ENCODE results near the gene CPNE6. TPM values are rescaled to one million over a fixed set of nuclear protein-coding genes. Genes with fewer than 3 reads are reported as not detected.

CPNE6 gene
- polyA plus RNA-seq, 3 donors = not detected

GRCh38 chr14:24082411-24083080 lies 11.2 kb downstream of the CPNE6 start:
- peaks cover 14% of the 10 kb centered on the region for H3K4me1 Mint-ChIP-seq
- 57% methylated on average over 1 of the region's 5 CpGs for WGBS (ENCODE audit: insufficient coverage)
- intact Hi-C loops (cut with micrococcal nuclease) = no loop called here

GRCh38 chr14:24083462-24083861 lies 12.1 kb downstream of the CPNE6 start:
- intact Hi-C loops (cut with micrococcal nuclease) = no loop called here
- H3K4me1 ChIP-seq (ENCODE audit: control insufficient read depth in 1 of 2, insufficient read depth in 2 of 2, low read length in 2 of 2) = peaks cover 12 to 18% of the 10 kb centered on the region in 2 donors
- H3K9me3 ChIP-seq (replicated peaks in 1 of 2; ENCODE audit: control insufficient read depth in 1 of 2, insufficient read depth in 1 of 2, low read length in 2 of 2) = no peaks in the 10 kb centered on the region
- peaks cover 14% of the 10 kb centered on the region for H3K4me1 Mint-ChIP-seq
- no peak overlapping the region for H3K9ac ChIP-seq (ENCODE audit: insufficient read depth, low read length, poor library complexity, severe bottlenecking)
- peaks cover 43 to 47% (median 45%) of the 10 kb centered on the region in 3 donors for H3K27me3 Mint-ChIP-seq (ENCODE audit: low read depth in 3 of 3)
- H3K9me3 Mint-ChIP-seq = peaks cover 0 to 23% (median 2%) of the 10 kb centered on the region in 7 donors
- H3K4me2 ChIP-seq (replicated peaks; ENCODE audit: extremely low read depth, low read length, poor library complexity, severe bottlenecking) = no peak overlapping the region
- 96% methylated on average over 2 of the region's 3 CpGs for WGBS (ENCODE audit: insufficient coverage)
- no peak overlapping the region for H3K27ac ChIP-seq (ENCODE audit: low read depth in 1 of 2, low read length in 2 of 2)
- no peak overlapping the region for H2AFZ ChIP-seq (ENCODE audit: insufficient read depth, low read depth, low read length, poor library complexity, severe bottlenecking)
- TF ChIP-seq CTCF (IDR thresholded peaks at IDR 0.05) = no peak
- peaks cover 4 to 11% of the 10 kb centered on the region in 2 donors for H3K36me3 Mint-ChIP-seq
- DNase-seq = no peak
- H3K4me3 Mint-ChIP-seq = no peak overlapping the region
- H3K79me2 ChIP-seq (ENCODE audit: insufficient read depth, low read length) = no peaks in the 10 kb centered on the region
- H3K27ac Mint-ChIP-seq = no peak overlapping the region
- H3K27me3 ChIP-seq (ENCODE audit: control insufficient read depth in 2 of 2, insufficient read depth in 2 of 2, low read length in 2 of 2) = peaks cover 21 to 44% of the 10 kb centered on the region in 2 donors
- no peak overlapping the region for H3K4me3 ChIP-seq (replicated peaks in 1 of 3; ENCODE audit: low read depth in 2 of 3, low read length in 3 of 3)
- H4K20me1 ChIP-seq (ENCODE audit: insufficient read depth, low read length) = no peaks in the 10 kb centered on the region
- H3K36me3 ChIP-seq (replicated peaks in 1 of 2; ENCODE audit: control insufficient read depth in 1 of 2, insufficient read depth in 2 of 2, low read length in 2 of 2) = no peaks in the 10 kb centered on the region

More at GRCh38 chr14:24082411-24083080, 11.2 kb downstream of the CPNE6 start:
- H3K4me1 ChIP-seq (ENCODE audit: control insufficient read depth in 1 of 2, insufficient read depth in 2 of 2, low read length in 2 of 2) = peaks cover 12 to 18% of the 10 kb centered on the region in 2 donors
- Mint-ChIP-seq H3K9me3 (peaks cover 0 to 23% (median 2%) of the 10 kb centered on the region in 7 donors), H3K27me3 (ENCODE audit: low read depth in 3 of 3) (peaks cover 45 to 48% (median 46%) of the 10 kb centered on the region in 3 donors), H3K27ac (peak overlapping the region in 1 of 7 donors; percentile 59), H3K36me3 (peaks cover 4 to 11% of the 10 kb centered on the region in 2 donors), H3K4me3 (peak overlapping the region in 1 of 2 donors; percentile 88)
- no peak overlapping the region for H3K27ac ChIP-seq (ENCODE audit: low read depth in 1 of 2, low read length in 2 of 2)
- H3K27me3 ChIP-seq (ENCODE audit: control insufficient read depth in 2 of 2, insufficient read depth in 2 of 2, low read length in 2 of 2) = peaks cover 21 to 44% of the 10 kb centered on the region in 2 donors
- no peak overlapping the region for H3K4me3 ChIP-seq (replicated peaks in 1 of 3; ENCODE audit: low read depth in 2 of 3, low read length in 3 of 3)
- no peak overlapping the region for H3K4me2 ChIP-seq (replicated peaks; ENCODE audit: extremely low read depth, low read length, poor library complexity, severe bottlenecking)
- no peak for DNase-seq
- TF ChIP-seq CTCF (IDR thresholded peaks at IDR 0.05) = no peak
- H4K20me1 ChIP-seq (ENCODE audit: insufficient read depth, low read length) = no peaks in the 10 kb centered on the region
- H3K79me2 ChIP-seq (ENCODE audit: insufficient read depth, low read length) = no peaks in the 10 kb centered on the region
- no peaks in the 10 kb centered on the region for H3K36me3 ChIP-seq (replicated peaks in 1 of 2; ENCODE audit: control insufficient read depth in 1 of 2, insufficient read depth in 2 of 2, low read length in 2 of 2)
- no peak overlapping the region for H2AFZ ChIP-seq (ENCODE audit: insufficient read depth, low read depth, low read length, poor library complexity, severe bottlenecking)
- H3K9me3 ChIP-seq (replicated peaks in 1 of 2; ENCODE audit: control insufficient read depth in 1 of 2, insufficient read depth in 1 of 2, low read length in 2 of 2) = no peaks in the 10 kb centered on the region
- H3K9ac ChIP-seq (ENCODE audit: insufficient read depth, low read length, poor library complexity, severe bottlenecking) = no peak overlapping the region
